Nephron progenitor cell (in vitro differentiated cells): Measurements from ENCODE around the gene DIPK1B.
"Not testable (repeated sequence)": the region's sequence is repeated elsewhere in the genome, so short reads cannot be mapped to it uniquely, and the experiment has no call there.

Experiments
- DNase-seq: peaks from one replicate; pipeline ENCODE4 v3.0.0; 2021
- H3K27ac Mint-ChIP-seq: 2 replicates; pipeline ENCODE4 v1.8.0; 2021; ENCODE audit warnings: mild to moderate bottlenecking, moderate library complexity, mixed read lengths
- H3K27me3 Mint-ChIP-seq: 2 replicates; pipeline ENCODE4 v1.8.0; 2021; ENCODE audit warnings: mild to moderate bottlenecking, low read depth, mixed read lengths; ENCODE audit not compliant: poor library complexity
- H3K36me3 Mint-ChIP-seq: 2 replicates; pipeline ENCODE4 v1.8.0; 2021; ENCODE audit warnings: low read depth, mixed read lengths
- H3K4me1 Mint-ChIP-seq: 2 replicates; pipeline ENCODE4 v1.8.0; 2021; ENCODE audit warnings: mixed read lengths
- H3K4me3 Mint-ChIP-seq: 2 replicates; pipeline ENCODE4 v1.8.0; 2021; ENCODE audit warnings: mild to moderate bottlenecking, moderate library complexity, mixed read lengths
- H3K9me3 Mint-ChIP-seq: 2 replicates; pipeline ENCODE4 v1.8.0; 2021; ENCODE audit warnings: mild to moderate bottlenecking, moderate library complexity, mixed read lengths
- TF ChIP-seq, protein P1 (sequence below): fragments of 200-600 bp; sonication (generic); IDR thresholded peaks from 2 replicates; pipeline ENCODE4 v1.5.0; 2021; ENCODE audit warnings: antibody characterized with exemption

Gene DIPK1B

GRCh38 chr9:136766410-136767120, 54.2 kb downstream of the DIPK1B start:
- H3K4me3 Mint-ChIP-seq, H3K27ac Mint-ChIP-seq, H3K36me3 Mint-ChIP-seq, H3K9me3 Mint-ChIP-seq: not testable (repeated sequence)
- peak; percentile 47 for DNase-seq
- Mint-ChIP-seq H3K4me1 (peaks cover 19% of the 10 kb centered on the region), H3K27me3 (peaks cover 34% of the 10 kb centered on the region)
- TF ChIP-seq, protein P1, sequence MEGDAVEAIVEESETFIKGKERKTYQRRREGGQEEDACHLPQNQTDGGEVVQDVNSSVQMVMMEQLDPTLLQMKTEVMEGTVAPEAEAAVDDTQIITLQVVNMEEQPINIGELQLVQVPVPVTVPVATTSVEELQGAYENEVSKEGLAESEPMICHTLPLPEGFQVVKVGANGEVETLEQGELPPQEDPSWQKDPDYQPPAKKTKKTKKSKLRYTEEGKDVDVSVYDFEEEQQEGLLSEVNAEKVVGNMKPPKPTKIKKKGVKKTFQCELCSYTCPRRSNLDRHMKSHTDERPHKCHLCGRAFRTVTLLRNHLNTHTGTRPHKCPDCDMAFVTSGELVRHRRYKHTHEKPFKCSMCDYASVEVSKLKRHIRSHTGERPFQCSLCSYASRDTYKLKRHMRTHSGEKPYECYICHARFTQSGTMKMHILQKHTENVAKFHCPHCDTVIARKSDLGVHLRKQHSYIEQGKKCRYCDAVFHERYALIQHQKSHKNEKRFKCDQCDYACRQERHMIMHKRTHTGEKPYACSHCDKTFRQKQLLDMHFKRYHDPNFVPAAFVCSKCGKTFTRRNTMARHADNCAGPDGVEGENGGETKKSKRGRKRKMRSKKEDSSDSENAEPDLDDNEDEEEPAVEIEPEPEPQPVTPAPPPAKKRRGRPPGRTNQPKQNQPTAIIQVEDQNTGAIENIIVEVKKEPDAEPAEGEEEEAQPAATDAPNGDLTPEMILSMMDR: peak; percentile 50

- no peaks in the 10 kb centered on the region for H3K36me3 Mint-ChIP-seq
- peak overlapping the region; percentile 65 for H3K4me3 Mint-ChIP-seq
- H3K27ac Mint-ChIP-seq: no peak overlapping the region
- peaks cover 14% of the 10 kb centered on the region for H3K9me3 Mint-ChIP-seq
- H3K27me3 Mint-ChIP-seq: peaks cover 46% of the 10 kb centered on the region
- TF ChIP-seq, protein P1: peak; percentile 37
- DNase-seq: peak; percentile 79
- H3K4me1 Mint-ChIP-seq: peaks cover 19% of the 10 kb centered on the region
These were observed 57.4 kb downstream of the DIPK1B start for GRCh38 chr9:136769710-136770191.

DNA sequence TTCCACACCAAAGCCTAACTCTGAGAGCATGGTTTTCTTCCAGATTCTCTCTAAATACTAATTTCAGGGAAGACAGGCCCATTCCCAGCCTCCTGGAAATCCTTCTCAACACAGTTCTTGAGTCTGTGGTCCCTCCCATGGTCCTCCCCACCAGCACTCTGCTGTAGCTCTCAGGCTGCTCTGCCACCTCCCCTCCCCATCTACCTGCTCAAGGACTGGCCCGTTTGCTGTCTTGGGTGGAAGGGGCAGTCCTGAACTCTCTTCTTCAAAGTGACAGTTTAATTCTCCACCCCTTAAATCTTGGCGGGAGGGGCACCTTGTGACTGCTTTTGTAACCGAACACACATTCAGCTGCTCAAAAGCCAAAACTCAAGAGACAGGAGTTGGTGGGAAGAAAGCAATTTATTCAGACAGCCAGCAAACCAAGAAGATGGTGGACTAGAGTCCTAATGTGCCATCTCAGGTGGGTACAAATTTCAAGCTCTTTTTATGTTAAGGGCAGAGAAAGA, 59.6 kb downstream of the DIPK1B start:
- Mint-ChIP-seq H3K27ac (no peak overlapping the region), H3K9me3 (peaks cover 17% of the 10 kb centered on the region), H3K4me1 (peaks cover 13% of the 10 kb centered on the region), H3K4me3 (no peak overlapping the region), H3K36me3 (no peaks in the 10 kb centered on the region), H3K27me3 (peaks cover 51% of the 10 kb centered on the region)
- no peak for DNase-seq
- TF ChIP-seq, protein P1: no peak

- TF ChIP-seq, protein P1: no peak
- Mint-ChIP-seq H3K27ac (no peak overlapping the region), H3K4me3 (no peak overlapping the region), H3K9me3 (peaks cover 26% of the 10 kb centered on the region), H3K4me1 (peaks cover 25% of the 10 kb centered on the region), H3K27me3 (peaks cover 50% of the 10 kb centered on the region), H3K36me3 (no peaks in the 10 kb centered on the region)
- no peak for DNase-seq
These were observed 61.1 kb downstream of the DIPK1B start for GRCh38 chr9:136773386-136774044.
